HG03439 (cell line): ENCODE results near the gene SMIM32.

ENCODE experiments used
- ATAC-seq: cut with Tn5 transposase; IDR thresholded peaks from one replicate; pipeline ENCODE4 v1.9.1; 2021; ENCODE audit warnings: mild to moderate bottlenecking, moderate library complexity; ENCODE audit not compliant: unreplicated experiment

The SMIM32 gene

GRCh38 chr5:136208916-136209315 is 16.0 kb upstream of the SMIM32 start:
- ATAC-seq, result no peak

- ATAC-seq, result no peak
These were observed 14.7 kb upstream of the SMIM32 start for GRCh38 chr5:136207631-136208030.

GRCh38 chr5:136206361-136206760 is 13.4 kb upstream of the SMIM32 start:
- no peak for ATAC-seq

GRCh38 chr5:136205941-136206340 is 13.0 kb upstream of the SMIM32 start:
- no peak for ATAC-seq

GRCh38 chr5:136205061-136205702 is 12.2 kb upstream of the SMIM32 start:
- no peak for ATAC-seq

- ATAC-seq, result no peak
These were observed 10.5 kb upstream of the SMIM32 start for GRCh38 chr5:136203303-136203922.

GRCh38 chr5:136202469-136203205 is 9.7 kb upstream of the SMIM32 start:
- no peak for ATAC-seq

GRCh38 chr5:136201870-136202269 is 8.9 kb upstream of the SMIM32 start:
- no peak for ATAC-seq

- ATAC-seq, result no peak
These were observed 7.8 kb upstream of the SMIM32 start for GRCh38 chr5:136200761-136201160.

- no peak for ATAC-seq
These were observed 7.2 kb upstream of the SMIM32 start for GRCh38 chr5:136200130-136200529.

- no peak for ATAC-seq
These were observed 6.4 kb upstream of the SMIM32 start for GRCh38 chr5:136199408-136199807.

- no peak for ATAC-seq
These were observed 5.5 kb upstream of the SMIM32 start for GRCh38 chr5:136198453-136198852.

- no peak for ATAC-seq
These were observed 4.6 kb upstream of the SMIM32 start for GRCh38 chr5:136197462-136198142.

- ATAC-seq, result no peak
These were observed 3.2 kb upstream of the SMIM32 start for GRCh38 chr5:136195971-136196820.

- ATAC-seq, result no peak
These were observed 1.6 kb upstream of the SMIM32 start for GRCh38 chr5:136194576-136194975.

- ATAC-seq, result no peak
These were observed 467 bp upstream of the SMIM32 start for GRCh38 chr5:136193322-136193935.

- no peak for ATAC-seq
These were observed 892 bp downstream of the SMIM32 start for GRCh38 chr5:136192015-136192525.

GRCh38 chr5:136191304-136192014 is 1.5 kb downstream of the SMIM32 start:
- no peak for ATAC-seq

GRCh38 chr5:136190904-136191303 is 2.1 kb downstream of the SMIM32 start:
- no peak for ATAC-seq
